Spleen (tissue), 7 donors: ENCODE measurements around the gene ZNRF3.

Experiments
- POLR2AphosphoS5 ChIP-seq, 3 donors: sonication (generic); formaldehyde crosslinking; IDR thresholded peaks; one replicate each; pipeline ENCODE4 v1.5.1; 2017; ENCODE audit warnings: antibody characterized with exemption in 3 of 3
- TF ChIP-seq, protein P1 (sequence below), 11 experiments: fragments of 200-600 bp in 7 of 11; fragments of 450-650 bp in 4 of 11; sonication (generic) in 4 of 11; IDR thresholded peaks in 8 of 11; conservative IDR thresholded peaks in 3 of 11; 1 replicate in 7 of 11; 2 replicates in 4 of 11; pipeline versions ENCODE4 v1.4.0 to v1.8.0; 2016 to 2021; ENCODE audit warnings: antibody characterized with exemption in 11 of 11, inconsistent platforms in 4 of 11, mild to moderate bottlenecking in 1 of 11
- donor health status: DM: no; HTN: no; CAD: no; lungs with moderate emphysema.
- donor health status: DM: no; HTN: no; CAD: no.
- donor health status: DM: no; HTN: no; CAD: no.

DNA sequence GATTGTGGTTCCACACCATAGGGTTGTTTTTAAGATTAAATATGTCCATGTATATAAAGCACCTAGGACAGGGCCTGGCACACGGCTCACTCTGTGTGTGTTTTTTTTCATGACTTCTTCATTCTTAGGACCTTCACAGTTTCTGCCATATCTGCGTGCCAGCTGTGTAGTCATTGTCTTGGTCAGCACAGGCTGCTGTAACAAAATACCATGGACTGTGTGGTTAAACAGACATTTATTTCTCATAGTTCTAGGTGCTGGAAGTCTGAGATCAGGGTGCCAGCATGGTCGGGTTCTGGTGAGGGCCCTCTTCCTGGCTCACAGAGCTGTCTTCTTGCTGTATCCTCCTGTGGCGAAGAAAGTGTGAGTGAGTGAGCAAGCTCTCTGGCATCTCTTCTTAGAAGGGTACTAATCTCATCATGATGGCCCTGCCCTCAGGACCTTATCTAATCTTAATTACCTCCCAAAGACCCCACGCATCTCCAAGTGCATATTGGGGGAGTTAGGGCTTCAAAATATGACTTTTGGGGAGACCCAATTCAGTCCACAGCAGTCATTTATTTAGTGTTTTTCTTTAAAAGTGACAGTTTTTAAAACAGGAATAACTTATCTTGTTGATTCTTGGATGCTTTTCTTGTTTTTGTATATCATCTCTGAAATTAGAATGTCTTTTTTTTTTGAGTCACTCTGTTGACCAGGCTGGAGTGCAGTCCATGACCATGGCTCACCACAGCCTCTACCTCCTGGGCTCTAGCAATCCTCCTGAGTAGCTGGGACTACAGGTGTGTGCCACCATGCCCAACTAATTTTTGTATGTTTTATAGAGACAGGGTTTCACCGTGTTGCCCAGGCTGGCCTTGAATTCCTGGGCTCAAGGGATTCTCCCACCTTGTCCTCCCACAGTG, 70.9 kb downstream of the ZNRF3 start:
- TF ChIP-seq, protein P1, sequence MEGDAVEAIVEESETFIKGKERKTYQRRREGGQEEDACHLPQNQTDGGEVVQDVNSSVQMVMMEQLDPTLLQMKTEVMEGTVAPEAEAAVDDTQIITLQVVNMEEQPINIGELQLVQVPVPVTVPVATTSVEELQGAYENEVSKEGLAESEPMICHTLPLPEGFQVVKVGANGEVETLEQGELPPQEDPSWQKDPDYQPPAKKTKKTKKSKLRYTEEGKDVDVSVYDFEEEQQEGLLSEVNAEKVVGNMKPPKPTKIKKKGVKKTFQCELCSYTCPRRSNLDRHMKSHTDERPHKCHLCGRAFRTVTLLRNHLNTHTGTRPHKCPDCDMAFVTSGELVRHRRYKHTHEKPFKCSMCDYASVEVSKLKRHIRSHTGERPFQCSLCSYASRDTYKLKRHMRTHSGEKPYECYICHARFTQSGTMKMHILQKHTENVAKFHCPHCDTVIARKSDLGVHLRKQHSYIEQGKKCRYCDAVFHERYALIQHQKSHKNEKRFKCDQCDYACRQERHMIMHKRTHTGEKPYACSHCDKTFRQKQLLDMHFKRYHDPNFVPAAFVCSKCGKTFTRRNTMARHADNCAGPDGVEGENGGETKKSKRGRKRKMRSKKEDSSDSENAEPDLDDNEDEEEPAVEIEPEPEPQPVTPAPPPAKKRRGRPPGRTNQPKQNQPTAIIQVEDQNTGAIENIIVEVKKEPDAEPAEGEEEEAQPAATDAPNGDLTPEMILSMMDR (IDR thresholded peaks at IDR 0.05 in 8 of 11, conservative IDR thresholded peaks at IDR 0.05 in 3 of 11) = no peak
- TF ChIP-seq POLR2AphosphoS5 (IDR thresholded peaks at IDR 0.05) = no peak
